ENCODE measurements around the gene BSPH1.

The BSPH1 gene

GRCh38 chr19:48025480-48025879, 33.5 kb upstream of the BSPH1 start (continued):
- no peak for TF ChIP-seq ZNF776 (tag by site-specific recombination; IDR thresholded peaks at IDR 0.05; ENCODE audit: borderline replicate concordance)
- TF ChIP-seq ZNF274 (IDR thresholded peaks at IDR 0.05; ENCODE audit: low read length), result no peak
- no peak for TF ChIP-seq ZNF274 (tag by site-specific recombination; IDR thresholded peaks at IDR 0.05; ENCODE audit: borderline replicate concordance)

DNA sequence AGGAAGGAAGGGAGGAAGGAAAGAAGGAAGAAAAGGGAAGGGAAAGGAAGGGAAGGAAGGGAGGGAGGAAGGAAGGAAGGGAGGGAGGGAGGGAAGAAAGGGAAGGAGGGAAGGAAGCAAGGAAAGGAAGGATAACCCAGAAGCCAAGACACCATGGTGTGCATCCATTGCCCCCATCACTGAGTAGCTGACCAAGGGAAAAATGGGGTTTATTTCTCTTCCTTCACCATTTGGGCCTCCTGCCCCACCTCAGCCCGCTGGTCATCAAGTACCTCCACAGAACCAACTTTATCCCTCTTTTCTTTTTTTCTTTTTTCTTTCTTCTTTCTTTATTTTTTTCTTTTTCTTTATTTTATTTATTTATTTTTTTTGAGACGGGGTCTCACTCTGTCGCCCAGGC, 31.5 kb upstream of the BSPH1 start:
- no peaks in the 10 kb centered on the region for H3K36me3 ChIP-seq (ENCODE audit: control insufficient read depth in 2 of 2, insufficient read depth in 1 of 2, low read length in 2 of 2)
- no peak overlapping the region for H3K27ac ChIP-seq (ENCODE audit: extremely low read depth, low read depth, low read length)
- CTCF ChIA-PET, result interaction anchor here (1.8 kb wide), 1 partner anchor 60 kb away, joined by 5 read pairs; no protein-coding TSS in a partner anchor
- H3K4me3 ChIP-seq (ENCODE audit: low read depth, low read length), result no peak overlapping the region
- TF ChIP-seq ZNF585B (tag by site-specific recombination; IDR thresholded peaks at IDR 0.05), result peak; percentile 66
- TF ChIP-seq ZNF521 (tag by site-specific recombination; IDR thresholded peaks at IDR 0.05), result no peak
- H3K9me3 ChIP-seq (ENCODE audit: control insufficient read depth, insufficient read depth, low read depth, low read length), result no peaks in the 10 kb centered on the region
- H3K4me1 ChIP-seq (ENCODE audit: control insufficient read depth, insufficient read depth, low read length), result no peaks in the 10 kb centered on the region
- POLR2A ChIA-PET, result no interaction called here

DNA sequence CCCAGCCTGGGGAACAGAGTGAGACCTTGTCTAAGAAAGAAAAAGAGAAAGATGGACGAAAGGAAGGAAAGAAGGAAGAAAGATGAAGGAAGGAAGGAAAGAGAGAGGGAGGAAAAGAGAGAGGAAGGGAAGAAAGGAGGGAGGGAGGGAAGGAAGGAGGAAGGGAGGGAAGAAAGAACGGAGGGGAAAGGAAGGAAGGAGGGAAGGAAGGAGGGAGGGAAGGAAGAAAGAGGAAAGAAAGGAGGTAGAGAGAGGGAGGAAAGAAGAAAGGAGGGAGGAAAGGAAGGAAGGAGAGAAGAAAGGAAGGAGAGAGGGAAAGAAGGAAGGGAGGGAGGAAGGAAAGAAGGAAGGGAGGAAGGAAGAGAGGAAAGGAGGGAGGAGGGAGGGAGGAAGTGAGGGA, 31.0 kb upstream of the BSPH1 start:
- H3K4me3 ChIP-seq (ENCODE audit: low read depth, low read length), result no peak overlapping the region
- no peak for TF ChIP-seq ZNF433 (tag by site-specific recombination; IDR thresholded peaks at IDR 0.05; ENCODE audit: low read depth)
- TF ChIP-seq ZNF785 (tag by site-specific recombination; IDR thresholded peaks at IDR 0.05), result peak; percentile 34; the same call in 1 of the 2 replicates
- TF ChIP-seq PRDM1 (tag by site-specific recombination; IDR thresholded peaks at IDR 0.05), result peak; percentile 93
- TF ChIP-seq, protein P1, sequence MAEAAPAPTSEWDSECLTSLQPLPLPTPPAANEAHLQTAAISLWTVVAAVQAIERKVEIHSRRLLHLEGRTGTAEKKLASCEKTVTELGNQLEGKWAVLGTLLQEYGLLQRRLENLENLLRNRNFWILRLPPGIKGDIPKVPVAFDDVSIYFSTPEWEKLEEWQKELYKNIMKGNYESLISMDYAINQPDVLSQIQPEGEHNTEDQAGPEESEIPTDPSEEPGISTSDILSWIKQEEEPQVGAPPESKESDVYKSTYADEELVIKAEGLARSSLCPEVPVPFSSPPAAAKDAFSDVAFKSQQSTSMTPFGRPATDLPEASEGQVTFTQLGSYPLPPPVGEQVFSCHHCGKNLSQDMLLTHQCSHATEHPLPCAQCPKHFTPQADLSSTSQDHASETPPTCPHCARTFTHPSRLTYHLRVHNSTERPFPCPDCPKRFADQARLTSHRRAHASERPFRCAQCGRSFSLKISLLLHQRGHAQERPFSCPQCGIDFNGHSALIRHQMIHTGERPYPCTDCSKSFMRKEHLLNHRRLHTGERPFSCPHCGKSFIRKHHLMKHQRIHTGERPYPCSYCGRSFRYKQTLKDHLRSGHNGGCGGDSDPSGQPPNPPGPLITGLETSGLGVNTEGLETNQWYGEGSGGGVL (tag by site-specific recombination; IDR thresholded peaks at IDR 0.05), result 0 out of 2 replicates have a peak, but pooled peaks have one; percentile 7
- 0 out of 2 replicates have a peak, but pooled peaks have one; percentile 42 for TF ChIP-seq ZNF311 (tag by site-specific recombination; IDR thresholded peaks at IDR 0.05; ENCODE audit: borderline replicate concordance)
- no peak for TF ChIP-seq ATF2 (tag by site-specific recombination; IDR thresholded peaks at IDR 0.05; ENCODE audit: low read depth)
- TF ChIP-seq ZNF366 (tag by site-specific recombination; conservative IDR thresholded peaks at IDR 0.05), result peak; percentile 97
- peak; percentile 62; the same call in 1 of the 2 replicates for TF ChIP-seq ZNF747 (tag by site-specific recombination; IDR thresholded peaks at IDR 0.05)
- TF ChIP-seq, protein P2, sequence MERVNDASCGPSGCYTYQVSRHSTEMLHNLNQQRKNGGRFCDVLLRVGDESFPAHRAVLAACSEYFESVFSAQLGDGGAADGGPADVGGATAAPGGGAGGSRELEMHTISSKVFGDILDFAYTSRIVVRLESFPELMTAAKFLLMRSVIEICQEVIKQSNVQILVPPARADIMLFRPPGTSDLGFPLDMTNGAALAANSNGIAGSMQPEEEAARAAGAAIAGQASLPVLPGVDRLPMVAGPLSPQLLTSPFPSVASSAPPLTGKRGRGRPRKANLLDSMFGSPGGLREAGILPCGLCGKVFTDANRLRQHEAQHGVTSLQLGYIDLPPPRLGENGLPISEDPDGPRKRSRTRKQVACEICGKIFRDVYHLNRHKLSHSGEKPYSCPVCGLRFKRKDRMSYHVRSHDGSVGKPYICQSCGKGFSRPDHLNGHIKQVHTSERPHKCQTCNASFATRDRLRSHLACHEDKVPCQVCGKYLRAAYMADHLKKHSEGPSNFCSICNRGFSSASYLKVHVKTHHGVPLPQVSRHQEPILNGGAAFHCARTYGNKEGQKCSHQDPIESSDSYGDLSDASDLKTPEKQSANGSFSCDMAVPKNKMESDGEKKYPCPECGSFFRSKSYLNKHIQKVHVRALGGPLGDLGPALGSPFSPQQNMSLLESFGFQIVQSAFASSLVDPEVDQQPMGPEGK (tag by site-specific recombination; IDR thresholded peaks at IDR 0.05), result no peak
- no peak for TF ChIP-seq IKZF3 (tag by site-specific recombination; IDR thresholded peaks at IDR 0.05)
- no peak for TF ChIP-seq ZNF529 (tag by site-specific recombination; IDR thresholded peaks at IDR 0.05; ENCODE audit: insufficient replicate concordance)
- TF ChIP-seq ZNF19 (tag by site-specific recombination; IDR thresholded peaks at IDR 0.05; ENCODE audit: low read depth), result no peak
- 0 out of 2 replicates have a peak, but pooled peaks have one; percentile 4 for TF ChIP-seq ZFHX2 (tag by site-specific recombination; conservative IDR thresholded peaks at IDR 0.05)
- ChIA-PET CTCF (no interaction called here), POLR2A (no interaction called here)
- H3K9me3 ChIP-seq (ENCODE audit: control insufficient read depth, insufficient read depth, low read depth, low read length), result no peaks in the 10 kb centered on the region
- H3K4me1 ChIP-seq (ENCODE audit: control insufficient read depth, insufficient read depth, low read length), result no peaks in the 10 kb centered on the region
- no peaks in the 10 kb centered on the region for H3K36me3 ChIP-seq (ENCODE audit: control insufficient read depth in 2 of 2, insufficient read depth in 1 of 2, low read length in 2 of 2)
- no peak overlapping the region for H3K27ac ChIP-seq (ENCODE audit: extremely low read depth, low read depth, low read length)
